A673 (cell line): ENCODE data around the gene RAMAC.

Experiments used
- EZH2 ChIP-seq: fragments of 200-600 bp; sonication (generic); IDR thresholded peaks from 2 replicates; pipeline ENCODE4 v1.6.1; 2017; ENCODE audit warnings: borderline replicate concordance, low read depth, mild to moderate bottlenecking, mixed read lengths, antibody characterized with exemption, low read length; ENCODE audit not compliant: poor library complexity, severe bottlenecking
- TF ChIP-seq, protein P1 (sequence below): fragments of 300-800, 200-600 bp; sonication (generic); conservative IDR thresholded peaks from 2 replicates; pipeline ENCODE4 v1.5.1; 2017; ENCODE audit warnings: low read depth, mild to moderate bottlenecking, antibody characterized with exemption, low read length, moderate library complexity, mixed read lengths

GRCh38 chr15:82966671-82967071, 19.3 kb upstream of the RAMAC start:
- TF ChIP-seq, protein P1, sequence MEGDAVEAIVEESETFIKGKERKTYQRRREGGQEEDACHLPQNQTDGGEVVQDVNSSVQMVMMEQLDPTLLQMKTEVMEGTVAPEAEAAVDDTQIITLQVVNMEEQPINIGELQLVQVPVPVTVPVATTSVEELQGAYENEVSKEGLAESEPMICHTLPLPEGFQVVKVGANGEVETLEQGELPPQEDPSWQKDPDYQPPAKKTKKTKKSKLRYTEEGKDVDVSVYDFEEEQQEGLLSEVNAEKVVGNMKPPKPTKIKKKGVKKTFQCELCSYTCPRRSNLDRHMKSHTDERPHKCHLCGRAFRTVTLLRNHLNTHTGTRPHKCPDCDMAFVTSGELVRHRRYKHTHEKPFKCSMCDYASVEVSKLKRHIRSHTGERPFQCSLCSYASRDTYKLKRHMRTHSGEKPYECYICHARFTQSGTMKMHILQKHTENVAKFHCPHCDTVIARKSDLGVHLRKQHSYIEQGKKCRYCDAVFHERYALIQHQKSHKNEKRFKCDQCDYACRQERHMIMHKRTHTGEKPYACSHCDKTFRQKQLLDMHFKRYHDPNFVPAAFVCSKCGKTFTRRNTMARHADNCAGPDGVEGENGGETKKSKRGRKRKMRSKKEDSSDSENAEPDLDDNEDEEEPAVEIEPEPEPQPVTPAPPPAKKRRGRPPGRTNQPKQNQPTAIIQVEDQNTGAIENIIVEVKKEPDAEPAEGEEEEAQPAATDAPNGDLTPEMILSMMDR = no peak
- TF ChIP-seq EZH2 = no peak
